Measurements from ENCODE around the gene RNF157.
"Not testable (repeated sequence)": the region's sequence is repeated elsewhere in the genome, so short reads cannot be mapped to it uniquely, and the experiment has no call there.

Gene RNF157

DNA sequence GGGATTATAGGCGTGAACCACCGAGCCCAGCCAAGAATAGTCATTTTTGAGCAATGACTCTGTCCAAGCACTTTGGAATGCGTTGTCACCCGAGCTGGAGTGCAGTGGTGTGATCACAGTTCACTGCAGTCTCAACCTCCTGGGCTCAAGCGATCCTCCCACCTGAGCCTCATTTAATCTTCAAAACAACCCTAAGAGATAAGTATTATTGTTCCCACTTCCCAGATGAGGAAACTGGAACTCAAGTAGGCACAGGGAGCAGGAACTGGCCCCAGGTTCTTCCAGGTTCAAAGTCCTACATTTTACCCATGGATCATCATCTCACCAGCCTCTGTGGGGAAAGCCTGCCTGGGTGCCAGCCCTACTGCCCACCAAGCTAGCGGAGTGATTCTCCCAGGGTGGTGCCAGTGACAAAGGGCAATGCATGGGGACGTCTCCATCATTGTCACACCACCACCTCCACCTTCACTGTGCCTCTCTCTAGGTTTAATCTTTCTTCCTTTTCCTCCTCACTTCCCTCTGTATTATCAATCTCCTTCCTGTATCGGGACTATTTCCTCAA lies 11.3 kb upstream of the RNF157 start:
- H3K4me3 ChIP-seq (replicated peaks; ENCODE audit: low read depth, low read length), result no peak overlapping the region
- TF ChIP-seq, protein P1, sequence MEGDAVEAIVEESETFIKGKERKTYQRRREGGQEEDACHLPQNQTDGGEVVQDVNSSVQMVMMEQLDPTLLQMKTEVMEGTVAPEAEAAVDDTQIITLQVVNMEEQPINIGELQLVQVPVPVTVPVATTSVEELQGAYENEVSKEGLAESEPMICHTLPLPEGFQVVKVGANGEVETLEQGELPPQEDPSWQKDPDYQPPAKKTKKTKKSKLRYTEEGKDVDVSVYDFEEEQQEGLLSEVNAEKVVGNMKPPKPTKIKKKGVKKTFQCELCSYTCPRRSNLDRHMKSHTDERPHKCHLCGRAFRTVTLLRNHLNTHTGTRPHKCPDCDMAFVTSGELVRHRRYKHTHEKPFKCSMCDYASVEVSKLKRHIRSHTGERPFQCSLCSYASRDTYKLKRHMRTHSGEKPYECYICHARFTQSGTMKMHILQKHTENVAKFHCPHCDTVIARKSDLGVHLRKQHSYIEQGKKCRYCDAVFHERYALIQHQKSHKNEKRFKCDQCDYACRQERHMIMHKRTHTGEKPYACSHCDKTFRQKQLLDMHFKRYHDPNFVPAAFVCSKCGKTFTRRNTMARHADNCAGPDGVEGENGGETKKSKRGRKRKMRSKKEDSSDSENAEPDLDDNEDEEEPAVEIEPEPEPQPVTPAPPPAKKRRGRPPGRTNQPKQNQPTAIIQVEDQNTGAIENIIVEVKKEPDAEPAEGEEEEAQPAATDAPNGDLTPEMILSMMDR (IDR thresholded peaks at IDR 0.05; ENCODE audit: insufficient read depth, low read length, poor library complexity, severe bottlenecking), result no peak

DNA sequence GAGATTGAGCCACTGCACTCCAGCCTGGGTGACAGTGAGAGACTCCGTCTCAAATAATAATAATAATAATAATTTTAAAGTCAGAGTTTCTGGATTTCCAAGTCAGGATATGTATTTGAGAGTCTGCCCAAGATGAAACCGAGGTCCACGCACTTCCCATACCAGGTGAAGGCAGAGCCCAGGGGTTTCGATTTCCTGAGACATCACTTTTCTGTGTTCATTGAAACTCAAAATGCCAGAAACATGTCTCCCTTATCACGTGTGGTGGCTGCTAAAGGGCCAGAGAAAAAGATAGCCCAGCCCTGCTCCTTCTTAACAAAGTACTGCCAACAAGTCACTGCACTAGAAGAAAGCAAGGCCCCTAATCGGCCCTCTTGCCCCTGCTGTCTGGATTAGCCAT lies 9.8 kb upstream of the RNF157 start:
- H3K36me3 ChIP-seq (ENCODE audit: control insufficient read depth, insufficient read depth, low read length), result no peaks in the 10 kb centered on the region
- no peaks in the 10 kb centered on the region for H3K27me3 ChIP-seq (replicated peaks; ENCODE audit: control insufficient read depth, insufficient read depth, low read length)
- no peak for DNase-seq (ENCODE audit: extremely low read depth, insufficient read length)
- TF ChIP-seq, protein P1 (IDR thresholded peaks at IDR 0.05; ENCODE audit: insufficient read depth, low read length, poor library complexity, severe bottlenecking), result no peak
- H3K4me3 ChIP-seq (replicated peaks; ENCODE audit: low read depth, low read length), result no peak overlapping the region

More for the DNA sequence above, 11.3 kb upstream of the RNF157 start:
- no peak for DNase-seq (ENCODE audit: extremely low read depth, insufficient read length)
- H3K36me3 ChIP-seq (ENCODE audit: control insufficient read depth, insufficient read depth, low read length), result no peaks in the 10 kb centered on the region
- no peaks in the 10 kb centered on the region for H3K27me3 ChIP-seq (replicated peaks; ENCODE audit: control insufficient read depth, insufficient read depth, low read length)

DNA sequence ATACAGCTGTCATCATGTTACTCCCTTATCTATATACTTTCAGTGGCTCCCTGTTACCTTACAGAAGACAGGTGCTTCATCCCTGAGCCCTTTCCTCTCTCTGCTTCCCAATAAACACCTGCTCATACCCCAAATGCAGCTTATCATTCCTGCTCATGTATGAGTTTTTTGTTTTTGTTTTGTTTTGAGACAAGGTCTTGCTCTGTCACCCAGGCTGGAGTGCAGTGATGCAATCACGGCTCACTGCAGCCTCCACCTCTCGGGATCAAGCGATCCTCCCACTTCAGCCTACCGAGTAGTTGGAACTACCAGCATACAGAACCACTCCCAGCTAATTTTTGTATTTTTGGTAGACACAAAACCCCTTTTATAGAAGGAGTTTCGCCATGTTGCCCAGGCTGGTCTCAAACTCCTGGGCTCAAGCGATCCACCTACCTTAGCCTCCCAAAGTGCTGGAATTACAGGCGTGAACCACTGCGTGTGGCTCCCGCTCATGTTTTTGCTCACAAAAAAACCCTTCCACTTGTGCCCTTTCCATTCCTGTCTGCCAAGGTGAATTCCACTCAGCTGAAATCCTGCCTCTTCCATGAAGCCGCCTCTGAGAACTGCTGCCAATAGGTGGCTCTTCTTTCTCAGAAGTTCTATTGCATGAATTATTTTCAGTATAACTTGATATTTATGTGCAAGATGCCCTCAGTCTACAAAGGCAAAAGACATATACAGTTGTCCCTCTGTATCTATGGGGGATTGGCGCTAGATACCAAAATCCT lies 7.9 kb upstream of the RNF157 start:
- Histone ChIP-seq H3K36me3 (ENCODE audit: control insufficient read depth, insufficient read depth, low read length) (no peaks in the 10 kb centered on the region), H3K27me3 (replicated peaks; ENCODE audit: control insufficient read depth, insufficient read depth, low read length) (no peaks in the 10 kb centered on the region), H3K4me3 (replicated peaks; ENCODE audit: low read depth, low read length) (no peak overlapping the region)
- TF ChIP-seq, protein P1 (IDR thresholded peaks at IDR 0.05; ENCODE audit: insufficient read depth, low read length, poor library complexity, severe bottlenecking), result peak; percentile 7
- DNase-seq (ENCODE audit: extremely low read depth, insufficient read length), result no peak

DNA sequence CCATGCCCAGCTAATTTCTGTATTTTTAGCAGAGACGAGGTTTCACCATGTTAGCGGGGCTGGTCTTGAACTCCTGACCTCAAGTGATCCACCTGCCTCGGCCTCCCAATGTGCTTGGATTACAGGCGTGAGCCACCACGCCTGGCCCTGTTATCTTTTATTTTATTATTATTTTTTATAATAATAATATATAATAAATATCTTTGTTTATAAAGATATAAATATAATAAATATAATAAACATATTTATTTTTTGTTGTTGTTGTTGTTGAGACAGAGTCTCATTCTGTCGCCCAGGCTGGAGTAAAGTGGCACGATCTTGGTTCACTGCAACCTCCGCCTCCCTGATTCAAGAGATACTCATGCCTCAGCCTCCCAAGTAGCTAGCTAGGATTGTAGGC lies 7.0 kb upstream of the RNF157 start:
- Histone ChIP-seq H3K27me3 (replicated peaks; ENCODE audit: control insufficient read depth, insufficient read depth, low read length) (no peaks in the 10 kb centered on the region), H3K36me3 (ENCODE audit: control insufficient read depth, insufficient read depth, low read length) (no peaks in the 10 kb centered on the region), H3K4me3 (replicated peaks; ENCODE audit: low read depth, low read length) (no peak overlapping the region)
- TF ChIP-seq, protein P1 (IDR thresholded peaks at IDR 0.05; ENCODE audit: insufficient read depth, low read length, poor library complexity, severe bottlenecking), result no peak
- no peak for DNase-seq (ENCODE audit: extremely low read depth, insufficient read length)

DNA sequence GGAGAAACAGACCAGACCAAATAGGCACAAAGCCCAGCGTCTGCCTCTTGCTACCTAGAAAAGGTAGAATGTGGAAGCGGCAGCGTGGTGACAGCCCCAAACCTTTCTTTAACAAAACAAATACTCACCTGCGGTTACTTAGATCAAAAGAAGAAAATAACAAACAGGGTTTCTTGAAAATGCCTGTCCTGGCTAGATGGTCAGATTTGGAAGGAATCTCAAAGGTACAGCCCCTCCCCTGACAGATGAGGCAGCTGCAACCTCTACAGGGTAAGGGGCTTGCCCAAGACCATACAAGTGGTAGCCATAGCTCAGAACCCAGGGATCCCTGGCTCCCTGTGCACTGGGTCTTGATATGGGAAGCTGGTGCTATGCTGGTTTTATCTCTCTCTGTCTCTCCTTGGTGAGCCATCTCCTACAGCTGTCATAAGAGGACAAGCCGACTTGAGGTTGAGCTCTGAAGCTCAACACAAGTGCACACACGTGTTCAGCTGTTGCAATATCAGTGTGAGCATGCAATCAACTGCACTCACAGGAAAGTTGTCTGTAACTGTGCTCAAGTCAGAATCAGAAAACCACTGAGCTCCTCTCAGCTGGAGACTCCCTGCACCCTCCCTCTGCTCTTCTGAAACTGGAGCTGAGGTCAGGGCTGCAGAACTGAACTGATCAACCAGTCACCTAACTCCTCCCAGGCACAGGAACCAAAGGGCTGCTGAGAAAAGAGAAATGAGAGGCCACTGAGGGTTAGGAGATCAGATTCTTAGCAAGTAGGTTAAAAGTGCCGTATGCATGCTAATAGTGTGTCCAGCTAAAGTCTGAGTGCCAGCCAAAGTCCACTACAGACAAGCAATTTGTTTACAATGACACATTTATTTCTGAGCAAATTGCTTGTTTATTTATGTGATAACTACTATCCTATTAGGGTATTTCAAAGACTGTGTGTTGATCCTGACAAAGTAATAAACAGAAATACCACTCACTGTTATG lies 6.1 kb upstream of the RNF157 start:
- TF ChIP-seq, protein P1 (IDR thresholded peaks at IDR 0.05; ENCODE audit: insufficient read depth, low read length, poor library complexity, severe bottlenecking), result no peak
- no peak overlapping the region for H3K4me3 ChIP-seq (replicated peaks; ENCODE audit: low read depth, low read length)
- peak; percentile 85 for DNase-seq (ENCODE audit: extremely low read depth, insufficient read length)
- no peaks in the 10 kb centered on the region for H3K36me3 ChIP-seq (ENCODE audit: control insufficient read depth, insufficient read depth, low read length)
- no peaks in the 10 kb centered on the region for H3K27me3 ChIP-seq (replicated peaks; ENCODE audit: control insufficient read depth, insufficient read depth, low read length)

DNA sequence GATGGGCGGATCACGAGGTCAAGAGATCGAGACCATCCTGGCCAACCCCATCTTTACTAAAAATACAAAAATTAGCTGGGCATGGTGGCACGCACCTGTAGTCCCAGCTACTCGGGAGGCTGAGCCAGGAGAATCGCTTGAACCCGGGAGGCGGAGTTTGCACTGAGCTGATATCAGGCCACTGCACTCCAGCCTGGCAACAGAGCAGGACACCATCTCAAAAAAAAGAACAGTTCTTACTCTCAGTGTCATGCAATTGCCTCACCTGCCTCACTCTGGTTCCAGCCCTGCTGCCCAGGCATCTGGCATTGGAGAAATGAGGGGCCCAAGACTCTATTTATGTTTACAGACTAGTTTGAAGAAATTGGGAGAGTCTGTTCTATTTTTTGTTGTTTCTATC lies 4.4 kb upstream of the RNF157 start:
- not testable (repeated sequence) for DNase-seq (ENCODE audit: extremely low read depth, insufficient read length); H3K36me3 ChIP-seq (ENCODE audit: control insufficient read depth, insufficient read depth, low read length); H3K27me3 ChIP-seq (replicated peaks; ENCODE audit: control insufficient read depth, insufficient read depth, low read length); H3K4me3 ChIP-seq (replicated peaks; ENCODE audit: low read depth, low read length)

All from GM06990 (cell line).